HG03135 (cell line): Measurements from ENCODE around the gene PLAU.
"Not testable (repeated sequence)": the region's sequence is repeated elsewhere in the genome, so short reads cannot be mapped to it uniquely, and the experiment has no call there.

Source experiments
- ATAC-seq: cut with Tn5 transposase; IDR thresholded peaks from one replicate; pipeline ENCODE4 v1.9.1; 2021; ENCODE audit warnings: mild to moderate bottlenecking, moderate library complexity; ENCODE audit not compliant: unreplicated experiment

Gene PLAU

GRCh38 chr10:73895381-73895780, 15.6 kb upstream of the PLAU start:
- ATAC-seq = not testable (repeated sequence)

- ATAC-seq = no peak
These were observed 13.2 kb upstream of the PLAU start for GRCh38 chr10:73897693-73898092.

GRCh38 chr10:73898730-73899410, 12.1 kb upstream of the PLAU start:
- no peak for ATAC-seq

- ATAC-seq = no peak
These were observed 11.5 kb upstream of the PLAU start for GRCh38 chr10:73899423-73899822.

- ATAC-seq = no peak
These were observed 10.9 kb upstream of the PLAU start for GRCh38 chr10:73900064-73900463.

- ATAC-seq = no peak
These were observed 9.7 kb upstream of the PLAU start for GRCh38 chr10:73901261-73901660.

GRCh38 chr10:73902351-73902750, 8.6 kb upstream of the PLAU start:
- ATAC-seq = no peak

- no peak for ATAC-seq
These were observed 5.5 kb upstream of the PLAU start for GRCh38 chr10:73905256-73906020.

- no peak for ATAC-seq
These were observed 4.1 kb upstream of the PLAU start for GRCh38 chr10:73906524-73907447.

- ATAC-seq = no peak
These were observed 3.0 kb upstream of the PLAU start for GRCh38 chr10:73907841-73908517.

- ATAC-seq = peak; percentile 57
These were observed 1.9 kb upstream of the PLAU start for GRCh38 chr10:73908853-73909539.

GRCh38 chr10:73909540-73910115, 1.3 kb upstream of the PLAU start:
- no peak for ATAC-seq

- ATAC-seq = no peak
These were observed 550 bp upstream of the PLAU start for GRCh38 chr10:73910401-73910763.

- no peak for ATAC-seq
These were observed 647 bp downstream of the PLAU start for GRCh38 chr10:73911553-73912004.

- no peak for ATAC-seq
These were observed 3.1 kb downstream of the PLAU start for GRCh38 chr10:73914036-73914435.

- ATAC-seq = no peak
These were observed 4.4 kb downstream of the PLAU start for GRCh38 chr10:73915206-73915851.

- no peak for ATAC-seq
These were observed 6.0 kb downstream of the PLAU start for GRCh38 chr10:73916761-73917470.

- no peak for ATAC-seq
These were observed 6.8 kb downstream of the PLAU start for GRCh38 chr10:73917566-73918305.
